Measurements from ENCODE around the gene METTL5. TPM values are rescaled to one million over a fixed set of nuclear protein-coding genes. Genes with fewer than 3 reads are reported as not detected.

METTL5 gene
- total RNA-seq, 4 donors from 2014 or later: 46.3 to 91.2 (median 71.1) TPM

DNA sequence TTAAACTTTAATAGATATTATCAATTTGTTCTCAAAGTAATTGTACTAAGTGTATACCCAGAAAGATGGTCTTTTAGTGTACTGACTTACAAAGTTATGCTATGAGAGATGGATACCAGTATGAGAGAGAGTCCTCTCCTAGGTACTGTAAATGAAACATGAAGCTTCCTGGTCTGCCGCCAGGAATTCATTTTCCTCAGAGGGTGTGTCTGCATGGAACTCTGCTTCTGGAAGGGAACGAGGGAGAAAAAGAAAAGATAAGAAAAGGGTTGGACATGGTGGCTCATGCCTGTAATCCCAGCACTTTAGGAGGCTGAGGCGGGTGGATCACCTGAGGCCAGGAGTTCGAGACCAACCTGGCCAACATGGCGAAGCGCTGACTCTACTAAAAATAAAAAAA lies 28.3 kb downstream of the METTL5 start:
- Histone ChIP-seq H3K9me3 (no peaks in the 10 kb centered on the region), H3K36me3 (peaks cover 0 to 2% of the 10 kb centered on the region in 2 donors), H3K27ac (no peak overlapping the region), H3K4me3 (no peak overlapping the region), H3K27me3 (no peaks in the 10 kb centered on the region), H3K4me1 (peaks cover 0 to 17% (median 0%) of the 10 kb centered on the region in 3 donors)
- no peak for ATAC-seq
- TF ChIP-seq, protein P1, sequence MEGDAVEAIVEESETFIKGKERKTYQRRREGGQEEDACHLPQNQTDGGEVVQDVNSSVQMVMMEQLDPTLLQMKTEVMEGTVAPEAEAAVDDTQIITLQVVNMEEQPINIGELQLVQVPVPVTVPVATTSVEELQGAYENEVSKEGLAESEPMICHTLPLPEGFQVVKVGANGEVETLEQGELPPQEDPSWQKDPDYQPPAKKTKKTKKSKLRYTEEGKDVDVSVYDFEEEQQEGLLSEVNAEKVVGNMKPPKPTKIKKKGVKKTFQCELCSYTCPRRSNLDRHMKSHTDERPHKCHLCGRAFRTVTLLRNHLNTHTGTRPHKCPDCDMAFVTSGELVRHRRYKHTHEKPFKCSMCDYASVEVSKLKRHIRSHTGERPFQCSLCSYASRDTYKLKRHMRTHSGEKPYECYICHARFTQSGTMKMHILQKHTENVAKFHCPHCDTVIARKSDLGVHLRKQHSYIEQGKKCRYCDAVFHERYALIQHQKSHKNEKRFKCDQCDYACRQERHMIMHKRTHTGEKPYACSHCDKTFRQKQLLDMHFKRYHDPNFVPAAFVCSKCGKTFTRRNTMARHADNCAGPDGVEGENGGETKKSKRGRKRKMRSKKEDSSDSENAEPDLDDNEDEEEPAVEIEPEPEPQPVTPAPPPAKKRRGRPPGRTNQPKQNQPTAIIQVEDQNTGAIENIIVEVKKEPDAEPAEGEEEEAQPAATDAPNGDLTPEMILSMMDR (IDR thresholded peaks at IDR 0.05): no peak
- TF ChIP-seq POLR2A (IDR thresholded peaks at IDR 0.05) (no peak), POLR2AphosphoS5 (IDR thresholded peaks at IDR 0.05) (no peak), EP300 (IDR thresholded peaks at IDR 0.05) (no peak)
- 0 to 86% methylated on average over 1 to 6 of the region's 6 CpGs for WGBS, 2 donors (ENCODE audit: low coverage in 1 of 2)

DNA sequence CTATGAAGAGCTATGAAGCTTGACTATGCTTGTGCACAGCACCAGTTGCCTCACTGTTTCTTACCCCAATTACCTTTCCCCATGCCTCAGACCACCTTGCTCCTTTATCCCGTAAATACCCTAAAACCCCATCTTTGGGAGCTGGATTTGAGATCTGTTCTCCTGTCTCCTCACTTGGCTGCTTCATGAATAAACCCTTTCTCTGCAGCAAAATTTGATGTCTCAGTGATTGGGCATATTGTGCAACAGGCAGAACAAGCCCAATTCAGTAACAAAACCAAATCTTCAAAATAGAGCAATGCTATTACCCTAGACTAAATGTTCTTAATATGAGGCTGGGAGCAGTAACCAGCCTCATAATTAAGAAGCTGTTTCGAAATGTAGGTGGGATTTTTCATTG lies 29.5 kb downstream of the METTL5 start:
- ATAC-seq: no peak
- no peak overlapping the region for H3K4me3 ChIP-seq
- peaks cover 0 to 9% (median 0%) of the 10 kb centered on the region in 3 donors for H3K4me1 ChIP-seq
- no peaks in the 10 kb centered on the region for H3K36me3 ChIP-seq
- no peaks in the 10 kb centered on the region for H3K27me3 ChIP-seq
- H3K27ac ChIP-seq: no peak overlapping the region
- TF ChIP-seq POLR2AphosphoS5 (IDR thresholded peaks at IDR 0.05) (no peak), POLR2A (IDR thresholded peaks at IDR 0.05) (no peak), EP300 (IDR thresholded peaks at IDR 0.05) (no peak)
- TF ChIP-seq, protein P1 (IDR thresholded peaks at IDR 0.05): no peak
- 54 to 80% methylated on average over 2 of the region's 2 CpGs for WGBS, 2 donors (ENCODE audit: low coverage in 1 of 2)
- H3K9me3 ChIP-seq: no peaks in the 10 kb centered on the region

DNA sequence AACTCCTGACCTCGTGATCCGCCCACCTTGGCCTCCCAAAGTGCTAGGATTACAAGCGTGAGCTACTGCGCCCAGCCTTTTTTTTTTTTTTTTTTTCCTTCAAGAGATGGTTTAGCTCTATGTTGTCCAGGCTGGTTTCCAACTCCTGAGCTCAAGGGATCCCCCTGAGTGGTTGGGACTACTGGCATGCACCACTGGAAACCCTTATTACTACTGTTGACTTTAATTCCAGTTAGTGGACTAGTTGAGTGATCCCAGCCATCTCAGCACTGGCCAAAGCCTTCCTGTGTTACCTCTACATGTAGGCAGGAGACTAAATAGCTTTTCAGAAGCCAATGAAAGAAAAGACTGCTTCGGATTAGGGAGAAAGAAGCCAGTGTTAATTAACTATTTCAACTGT lies 34.1 kb downstream of the METTL5 start:
- Histone ChIP-seq H3K4me3 (no peak overlapping the region), H3K27me3 (no peaks in the 10 kb centered on the region), H3K9me3 (no peaks in the 10 kb centered on the region), H3K36me3 (no peaks in the 10 kb centered on the region), H3K4me1 (peaks cover 0 to 7% (median 0%) of the 10 kb centered on the region in 3 donors), H3K27ac (no peak overlapping the region)
- ATAC-seq: no peak
- TF ChIP-seq EP300 (IDR thresholded peaks at IDR 0.05): no peak
- no peak for TF ChIP-seq POLR2AphosphoS5 (IDR thresholded peaks at IDR 0.05)
- TF ChIP-seq POLR2A (IDR thresholded peaks at IDR 0.05): no peak
- TF ChIP-seq, protein P1 (IDR thresholded peaks at IDR 0.05): no peak
- 85% methylated on average over 5 of the region's 5 CpGs; no CpG with 5 or more reads in 1 of the 2 donors for WGBS, 2 donors (ENCODE audit: low coverage in 1 of 2)

DNA sequence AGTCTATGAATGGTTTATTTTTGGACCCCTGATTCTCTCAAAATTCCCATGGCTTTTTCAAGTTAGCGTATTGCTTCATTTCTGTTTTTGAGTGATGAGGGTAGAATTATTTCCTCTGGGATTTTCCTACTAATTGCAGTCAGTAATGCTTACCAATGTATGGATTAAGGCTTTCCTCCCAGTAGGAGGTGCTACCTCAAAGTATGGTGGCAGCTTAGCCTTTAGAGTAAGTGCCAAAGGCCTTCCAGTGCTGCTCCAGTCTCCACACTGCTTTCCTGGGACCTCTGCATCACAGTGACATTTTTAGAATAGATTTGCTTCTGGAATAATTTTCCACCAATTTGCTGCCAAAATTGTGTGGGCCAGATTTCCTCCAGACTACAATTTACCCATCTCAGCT lies 42.2 kb downstream of the METTL5 start:
- 91% methylated on average over 1 of the region's 1 CpG; no CpG with 5 or more reads in 1 of the 2 donors for WGBS, 2 donors (ENCODE audit: low coverage in 1 of 2)
- Histone ChIP-seq H3K27ac (no peak overlapping the region), H3K4me1 (no peaks in the 10 kb centered on the region), H3K27me3 (no peaks in the 10 kb centered on the region), H3K9me3 (no peaks in the 10 kb centered on the region), H3K36me3 (no peaks in the 10 kb centered on the region), H3K4me3 (no peak overlapping the region)
- no peak for ATAC-seq
- no peak for TF ChIP-seq POLR2AphosphoS5 (IDR thresholded peaks at IDR 0.05)
- no peak for TF ChIP-seq POLR2A (IDR thresholded peaks at IDR 0.05)
- TF ChIP-seq EP300 (IDR thresholded peaks at IDR 0.05): no peak
- TF ChIP-seq, protein P1 (IDR thresholded peaks at IDR 0.05): no peak

DNA sequence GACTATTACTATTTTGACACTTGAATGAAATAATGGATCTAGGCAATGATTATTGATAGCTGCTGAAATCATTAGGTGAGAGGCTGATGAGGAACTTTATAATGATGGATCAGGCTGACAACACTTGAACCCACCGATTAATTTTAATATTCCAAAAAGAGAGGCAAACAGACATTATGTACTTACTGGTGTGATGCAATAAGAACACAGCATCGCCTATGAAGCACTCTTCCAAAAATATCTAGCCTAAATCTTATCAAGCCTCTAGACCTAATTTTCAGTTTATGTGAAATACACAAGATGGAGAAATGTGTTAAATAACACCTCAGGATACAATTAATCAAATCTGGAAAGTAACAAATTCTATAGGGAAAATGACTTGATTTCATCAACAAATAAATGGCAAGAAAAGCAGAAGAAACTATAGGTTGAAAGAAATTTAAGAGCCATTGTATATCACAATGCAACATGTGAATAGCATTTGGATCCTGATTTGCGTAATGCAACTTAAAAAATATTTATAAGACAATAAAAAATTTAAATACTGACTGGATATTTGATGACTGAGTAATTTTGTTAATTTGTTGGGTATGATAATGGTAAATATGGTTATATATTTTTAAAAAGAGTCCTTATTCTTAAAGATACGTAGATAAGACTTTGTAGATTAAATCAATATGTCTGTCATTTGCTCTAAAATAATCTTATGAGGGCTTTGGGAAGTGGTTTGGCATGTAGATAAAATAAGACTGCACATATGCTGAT lies 43.3 kb downstream of the METTL5 start:
- ATAC-seq: no peak
- WGBS, 2 donors (ENCODE audit: low coverage in 1 of 2): 83 to 98% methylated on average over 4 of the region's 4 CpGs
- TF ChIP-seq EP300 (IDR thresholded peaks at IDR 0.05): no peak
- TF ChIP-seq POLR2A (IDR thresholded peaks at IDR 0.05): no peak
- TF ChIP-seq POLR2AphosphoS5 (IDR thresholded peaks at IDR 0.05): no peak
- TF ChIP-seq, protein P1 (IDR thresholded peaks at IDR 0.05): no peak
- Histone ChIP-seq H3K27ac (no peak overlapping the region), H3K9me3 (no peaks in the 10 kb centered on the region), H3K4me1 (peaks cover 0 to 5% (median 0%) of the 10 kb centered on the region in 3 donors), H3K36me3 (no peaks in the 10 kb centered on the region), H3K4me3 (no peak overlapping the region), H3K27me3 (no peaks in the 10 kb centered on the region)
